ENCODE data around the gene PSORS1C2. TPM values are rescaled to one million over a fixed set of nuclear protein-coding genes. Genes with fewer than 3 reads are reported as not detected.
A peak's percentile ranks its signal among the peaks of the same experiment; 100 is the strongest.

The PSORS1C2 gene
- total and polyA plus RNA-seq, 12 donors = not detected

GRCh38 chr6:31128093-31128676, 10.7 kb downstream of the PSORS1C2 start:
- peaks cover 11 to 45% (median 37%) of the 10 kb centered on the region in 9 donors for H3K4me1 ChIP-seq
- no peaks in the 10 kb centered on the region for H3K36me3 ChIP-seq
- no peaks in the 10 kb centered on the region for H3K9me3 ChIP-seq
- DNase-seq (peak; percentile 45 to 49), ATAC-seq (no peak)
- no peaks in the 10 kb centered on the region for H3K27me3 ChIP-seq
- 3 to 7% methylated on average over 8 of the region's 8 CpGs for WGBS, 2 donors
- H3K27ac ChIP-seq = no peak overlapping the region
- H3K4me3 ChIP-seq = no peak overlapping the region
- TF ChIP-seq CTCF (IDR thresholded peaks at IDR 0.05) = peak; percentile 78 to 90 (median 86)
- intact Hi-C loops (cut with DNase I) = no loop called here

- Histone ChIP-seq H3K9me3 (no peaks in the 10 kb centered on the region), H3K4me1 (peaks cover 18 to 61% (median 47%) of the 10 kb centered on the region in 9 donors), H3K27ac (peak overlapping the region; percentile 12 to 85 (median 61)), H3K4me3 (no peak overlapping the region), H3K36me3 (no peaks in the 10 kb centered on the region), H3K27me3 (no peaks in the 10 kb centered on the region)
- WGBS, 2 donors = 51 to 52% methylated on average over 16 of the region's 16 CpGs
- peak in 5 of 8 donors; percentile 17 to 45 (median 31) for ATAC-seq
- intact Hi-C loops (cut with DNase I) = no loop called here
- no peak for DNase-seq
- no peak for TF ChIP-seq CTCF (IDR thresholded peaks at IDR 0.05)
Measured at GRCh38 chr6:31126396-31127175, 12.3 kb downstream of the PSORS1C2 start.

- Histone ChIP-seq H3K27ac (peak overlapping the region in 9 of 10 donors; percentile 12 to 85 (median 63)), H3K4me1 (peaks cover 18 to 63% (median 47%) of the 10 kb centered on the region in 9 donors), H3K4me3 (no peak overlapping the region), H3K36me3 (no peaks in the 10 kb centered on the region), H3K27me3 (no peaks in the 10 kb centered on the region), H3K9me3 (no peaks in the 10 kb centered on the region)
- DNase-seq (peak; percentile 44 to 51), ATAC-seq (peak in 7 of 8 donors; percentile 24 to 68 (median 46))
- 57 to 70% methylated on average over 12 of the region's 12 CpGs for WGBS, 2 donors
- intact Hi-C loops (cut with DNase I) = no loop called here
- no peak for TF ChIP-seq CTCF (IDR thresholded peaks at IDR 0.05)
Measured at GRCh38 chr6:31125586-31126363, 13.1 kb downstream of the PSORS1C2 start.

- intact Hi-C loops (cut with DNase I) = no loop called here
- Histone ChIP-seq H3K4me3 (no peak overlapping the region), H3K36me3 (no peaks in the 10 kb centered on the region), H3K27me3 (no peaks in the 10 kb centered on the region), H3K9me3 (no peaks in the 10 kb centered on the region), H3K4me1 (peaks cover 18 to 63% (median 47%) of the 10 kb centered on the region in 9 donors), H3K27ac (peak overlapping the region in 7 of 10 donors; percentile 25 to 85 (median 59))
- WGBS, 2 donors = 46 to 58% methylated on average over 8 of the region's 8 CpGs
- DNase-seq (peak; percentile 46 to 66), ATAC-seq (peak; percentile 26 to 77 (median 42))
- TF ChIP-seq CTCF (IDR thresholded peaks at IDR 0.05) = no peak
Measured at GRCh38 chr6:31125162-31125561, 13.7 kb downstream of the PSORS1C2 start.
